ENCODE results near the gene ZNF185. TPM values are rescaled to one million over a fixed set of nuclear protein-coding genes. Genes with fewer than 3 reads are reported as not detected.

Gene ZNF185
- total RNA-seq, 1 donor from 2014 or later: 1.6 TPM

DNA sequence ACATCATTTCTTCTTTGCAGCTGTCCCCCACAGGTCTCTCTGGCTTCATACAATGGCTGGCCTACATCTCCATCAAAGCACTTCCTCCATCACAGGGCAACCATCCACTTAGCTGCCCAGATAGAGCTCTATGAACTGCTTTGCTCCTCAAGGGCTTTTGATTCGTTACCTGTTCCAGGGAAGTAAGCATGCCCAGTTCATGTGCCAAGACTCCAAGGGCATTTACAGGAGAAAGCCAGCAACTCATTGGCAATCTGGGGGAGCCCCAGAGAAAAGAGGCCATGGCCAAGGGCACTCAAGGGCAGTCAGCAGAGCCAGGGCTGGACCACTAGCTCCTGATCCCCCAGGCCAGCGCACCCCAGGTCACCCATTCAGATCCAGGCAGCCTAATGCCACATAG lies 24.5 kb upstream of the ZNF185 start:
- intact Hi-C loops (cut with micrococcal nuclease): no loop called here
- no peak overlapping the region for H3K27ac ChIP-seq (replicated peaks)
- TF ChIP-seq CTCF (IDR thresholded peaks at IDR 0.05; ENCODE audit: borderline replicate concordance): no peak
- H3K27me3 ChIP-seq (ENCODE audit: low read depth): no peaks in the 10 kb centered on the region
- peaks cover 3% of the 10 kb centered on the region for H3K36me3 ChIP-seq
- H3K9me3 ChIP-seq (replicated peaks): no peaks in the 10 kb centered on the region
- no peaks in the 10 kb centered on the region for H3K4me1 ChIP-seq
- H3K4me3 ChIP-seq: no peak overlapping the region
- DNase-seq: no peak

DNA sequence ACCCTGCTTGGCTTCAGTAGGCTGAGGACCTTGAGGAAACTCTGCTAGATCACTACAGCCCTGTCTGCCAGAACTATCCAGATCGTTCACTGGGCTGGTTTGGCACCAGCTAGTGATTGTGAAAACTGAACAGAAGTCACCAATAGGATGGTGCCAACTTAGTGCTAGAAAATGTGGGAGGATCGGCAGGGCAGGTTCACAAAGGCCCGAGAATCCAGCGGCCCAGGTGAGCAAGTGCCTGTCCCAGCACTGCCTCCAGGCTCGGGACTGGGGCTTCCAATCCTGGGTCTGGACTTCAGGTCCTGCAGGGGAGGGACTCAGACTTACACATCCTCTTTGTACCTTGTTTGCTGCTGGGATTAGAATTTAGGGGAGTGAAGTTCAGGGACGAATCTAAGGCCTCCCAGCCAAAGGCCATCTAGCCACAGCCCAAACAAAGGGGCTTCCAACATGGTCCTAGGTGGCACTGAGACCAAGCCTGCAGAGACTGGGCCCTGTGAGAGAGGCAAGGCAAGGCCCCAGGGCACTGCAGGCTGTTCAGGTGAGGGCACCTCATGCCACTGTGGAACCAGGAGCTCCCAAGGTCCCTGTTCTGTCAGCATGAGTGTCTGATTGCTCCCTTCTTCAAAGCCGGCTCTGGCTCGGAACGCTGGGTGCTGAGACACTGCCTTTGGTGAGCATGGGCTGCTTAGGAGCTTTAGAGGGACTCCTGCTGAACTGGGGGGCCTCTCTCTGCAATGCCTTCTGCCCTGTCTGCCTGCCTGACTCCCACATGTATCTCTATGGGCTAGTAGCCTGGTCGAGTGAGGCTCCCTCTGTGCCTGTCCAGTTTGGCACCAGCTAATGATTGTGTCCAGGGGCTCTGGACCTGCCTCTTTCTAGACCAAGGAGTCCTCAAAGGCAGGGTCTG lies 20.7 kb upstream of the ZNF185 start:
- Histone ChIP-seq H3K36me3 (no peaks in the 10 kb centered on the region), H3K27ac (replicated peaks) (no peak overlapping the region), H3K4me1 (no peaks in the 10 kb centered on the region), H3K4me3 (no peak overlapping the region), H3K9me3 (replicated peaks) (no peaks in the 10 kb centered on the region), H3K27me3 (ENCODE audit: low read depth) (no peaks in the 10 kb centered on the region)
- no peak for TF ChIP-seq CTCF (IDR thresholded peaks at IDR 0.05; ENCODE audit: borderline replicate concordance)
- intact Hi-C loops (cut with micrococcal nuclease): no loop called here
- no peak for DNase-seq

GRCh38 chrX:152878976-152879755 lies 18.7 kb upstream of the ZNF185 start:
- Histone ChIP-seq H3K27me3 (ENCODE audit: low read depth) (no peaks in the 10 kb centered on the region), H3K4me1 (no peaks in the 10 kb centered on the region), H3K9me3 (replicated peaks) (no peaks in the 10 kb centered on the region), H3K4me3 (no peak overlapping the region), H3K27ac (replicated peaks) (no peak overlapping the region), H3K36me3 (no peaks in the 10 kb centered on the region)
- intact Hi-C loops (cut with micrococcal nuclease): no loop called here
- TF ChIP-seq CTCF (IDR thresholded peaks at IDR 0.05; ENCODE audit: borderline replicate concordance): no peak
- DNase-seq: no peak

DNA sequence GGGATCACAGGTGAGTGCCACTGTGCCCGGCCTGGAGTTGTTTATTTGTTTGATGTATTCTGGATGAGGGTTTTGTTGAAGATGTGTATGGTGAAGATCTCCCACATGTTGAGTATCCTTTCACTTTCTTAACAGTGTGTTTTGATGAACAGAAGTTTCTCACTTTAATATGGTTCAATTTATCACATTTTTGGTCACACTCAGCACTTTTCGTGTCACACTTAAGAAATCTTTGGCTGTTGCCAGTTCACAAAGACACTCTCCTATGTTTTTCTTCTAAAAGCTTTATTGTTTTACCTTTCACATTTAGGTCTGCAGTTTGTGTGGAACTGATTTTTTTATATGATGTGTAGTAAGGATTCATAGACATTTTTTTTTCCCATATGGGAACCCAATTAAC lies 16.6 kb upstream of the ZNF185 start:
- Histone ChIP-seq H3K4me3 (no peak overlapping the region), H3K27me3 (ENCODE audit: low read depth) (no peaks in the 10 kb centered on the region), H3K4me1 (no peaks in the 10 kb centered on the region), H3K9me3 (replicated peaks) (no peaks in the 10 kb centered on the region), H3K36me3 (no peaks in the 10 kb centered on the region), H3K27ac (replicated peaks) (no peak overlapping the region)
- DNase-seq: no peak
- TF ChIP-seq CTCF (IDR thresholded peaks at IDR 0.05; ENCODE audit: borderline replicate concordance): no peak
- intact Hi-C loops (cut with micrococcal nuclease): no loop called here

DNA sequence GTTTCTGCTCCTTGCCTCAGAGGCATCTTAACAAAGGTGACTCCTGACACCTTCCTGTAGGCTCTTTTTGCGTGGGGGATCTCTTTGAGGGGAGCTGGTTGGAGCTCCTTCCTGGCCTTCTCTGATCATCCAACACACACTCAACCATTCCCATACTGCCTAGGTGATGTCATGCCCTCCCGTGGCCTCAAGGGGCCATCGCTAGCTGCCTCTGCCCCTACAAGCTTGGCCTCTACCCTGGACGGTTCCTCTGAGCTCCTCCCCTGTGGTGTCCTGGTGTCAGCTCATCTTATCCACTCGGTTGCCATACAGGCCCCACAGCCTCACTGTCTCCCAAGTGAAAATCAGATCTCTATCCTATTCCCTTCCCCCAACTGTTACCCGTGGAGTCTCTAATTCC lies 13.7 kb upstream of the ZNF185 start:
- no peak for TF ChIP-seq CTCF (IDR thresholded peaks at IDR 0.05; ENCODE audit: borderline replicate concordance)
- DNase-seq: no peak
- Histone ChIP-seq H3K4me3 (no peak overlapping the region), H3K27me3 (ENCODE audit: low read depth) (no peaks in the 10 kb centered on the region), H3K27ac (replicated peaks) (no peak overlapping the region), H3K9me3 (replicated peaks) (no peaks in the 10 kb centered on the region), H3K4me1 (no peaks in the 10 kb centered on the region), H3K36me3 (no peaks in the 10 kb centered on the region)
- intact Hi-C loops (cut with micrococcal nuclease): no loop called here
